Measurements from ENCODE around the gene KLHL5. TPM values are rescaled to one million over a fixed set of nuclear protein-coding genes. Genes with fewer than 3 reads are reported as not detected.

Gene KLHL5, protein sequence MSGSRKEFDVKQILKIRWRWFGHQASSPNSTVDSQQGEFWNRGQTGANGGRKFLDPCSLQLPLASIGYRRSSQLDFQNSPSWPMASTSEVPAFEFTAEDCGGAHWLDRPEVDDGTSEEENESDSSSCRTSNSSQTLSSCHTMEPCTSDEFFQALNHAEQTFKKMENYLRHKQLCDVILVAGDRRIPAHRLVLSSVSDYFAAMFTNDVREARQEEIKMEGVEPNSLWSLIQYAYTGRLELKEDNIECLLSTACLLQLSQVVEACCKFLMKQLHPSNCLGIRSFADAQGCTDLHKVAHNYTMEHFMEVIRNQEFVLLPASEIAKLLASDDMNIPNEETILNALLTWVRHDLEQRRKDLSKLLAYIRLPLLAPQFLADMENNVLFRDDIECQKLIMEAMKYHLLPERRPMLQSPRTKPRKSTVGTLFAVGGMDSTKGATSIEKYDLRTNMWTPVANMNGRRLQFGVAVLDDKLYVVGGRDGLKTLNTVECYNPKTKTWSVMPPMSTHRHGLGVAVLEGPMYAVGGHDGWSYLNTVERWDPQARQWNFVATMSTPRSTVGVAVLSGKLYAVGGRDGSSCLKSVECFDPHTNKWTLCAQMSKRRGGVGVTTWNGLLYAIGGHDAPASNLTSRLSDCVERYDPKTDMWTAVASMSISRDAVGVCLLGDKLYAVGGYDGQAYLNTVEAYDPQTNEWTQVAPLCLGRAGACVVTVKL
- 43.3 and 49.4 TPM in 2 replicates for total RNA-seq (2014; rRNA removed; shearing (Covaris generic))
- polyA plus RNA-seq (2016; fragmentation: Nextera tagmentation; extraction: Ambion mirVana) = 27.0 and 28.3 TPM in 2 replicates

DNA sequence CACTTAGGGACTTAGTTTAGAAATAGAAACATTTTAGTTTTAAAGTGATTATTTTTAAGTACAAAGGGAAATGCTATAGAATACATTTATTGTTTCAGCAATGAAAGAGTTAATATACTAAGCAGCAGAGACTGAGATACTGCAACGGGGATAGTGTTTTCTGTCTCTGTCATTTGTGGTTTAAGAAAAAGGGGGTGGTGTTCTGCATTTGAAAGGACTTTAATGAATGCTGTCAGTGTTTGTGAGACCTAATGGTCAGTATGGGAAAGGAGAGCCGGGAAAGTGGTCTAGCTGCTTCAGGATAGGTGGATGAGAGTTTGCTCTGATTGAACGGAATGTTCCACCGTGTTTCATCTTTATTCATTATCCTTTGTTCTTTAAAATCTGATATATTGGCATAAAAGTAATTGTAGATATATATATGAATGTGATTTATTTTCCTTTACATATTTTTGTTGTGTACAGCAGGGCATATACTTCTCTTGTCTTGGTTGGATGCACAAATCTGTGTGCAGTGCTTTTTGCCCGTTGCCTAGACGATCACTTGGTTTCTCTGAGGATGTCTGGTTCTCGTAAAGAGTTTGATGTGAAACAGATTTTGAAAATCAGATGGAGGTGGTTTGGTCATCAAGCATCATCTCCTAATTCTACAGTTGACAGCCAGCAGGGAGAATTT is at the start of gene KLHL5:
Gene KLHL5 (plus strand): TSS at position 139 of the 676 bp plus-strand sequence. CDS start 421 bp downstream, at position 560.
- in situ Hi-C loops (cut with MboI) = loop anchor here (25.0 kb wide), 1 partner anchor 100 kb away; no protein-coding TSS in a partner anchor
- 0 out of 2 replicates have a peak, but pooled peaks cover 5% of the 10 kb centered on the region for H3F3A ChIP-seq (ENCODE audit: insufficient read depth)
- peak within 1 kb of the TSS; percentile 19; the same call in 1 of the 2 replicates for H2AFZ ChIP-seq
- peak within 1 kb of the TSS; percentile 1; the same call in 1 of the 2 replicates for H3K4me3 ChIP-seq
- H4K20me1 ChIP-seq (ENCODE audit: insufficient read depth) = no peaks in the 10 kb centered on the region
- H3K36me3 ChIP-seq (ENCODE audit: low read depth) = no peaks in the 10 kb centered on the region
- peaks cover 9% of the 10 kb centered on the region; the same call in 1 of the 2 replicates for H3K4me1 ChIP-seq (ENCODE audit: insufficient read depth)
- no peaks in the 10 kb centered on the region for H3K9me3 ChIP-seq (ENCODE audit: low read depth)
- peak within 1 kb of the TSS; percentile 25 for H3K4me2 ChIP-seq (ENCODE audit: unreplicated experiment)
- WGBS, 2 experiments (ENCODE audit: low coverage in 1 of 2, low lambda C conversion rate in 2 of 2, missing lambda C conversion rate in 2 of 2) = 9 to 15% methylated on average over 7 of the region's 7 CpGs
- H3K9me2 ChIP-seq (ENCODE audit: insufficient read depth) = no peaks in the 10 kb centered on the region
- peak; percentile 28 for DNase-seq
- H3K27me3 ChIP-seq (replicated peaks; ENCODE audit: insufficient read depth) = no peaks in the 10 kb centered on the region
- no peak within 1 kb of the TSS for H3K9ac ChIP-seq
- H3K79me2 ChIP-seq (ENCODE audit: insufficient read depth) = peaks cover 61% of the 10 kb centered on the region
- H3K27ac ChIP-seq = no peak within 1 kb of the TSS
- TF ChIP-seq EZH2 (IDR thresholded peaks at IDR 0.05; ENCODE audit: insufficient read depth, poor library complexity, severe bottlenecking) (no peak), EZH2phosphoT487 (IDR thresholded peaks at IDR 0.05; ENCODE audit: insufficient read depth, low read depth) (no peak)

DNA sequence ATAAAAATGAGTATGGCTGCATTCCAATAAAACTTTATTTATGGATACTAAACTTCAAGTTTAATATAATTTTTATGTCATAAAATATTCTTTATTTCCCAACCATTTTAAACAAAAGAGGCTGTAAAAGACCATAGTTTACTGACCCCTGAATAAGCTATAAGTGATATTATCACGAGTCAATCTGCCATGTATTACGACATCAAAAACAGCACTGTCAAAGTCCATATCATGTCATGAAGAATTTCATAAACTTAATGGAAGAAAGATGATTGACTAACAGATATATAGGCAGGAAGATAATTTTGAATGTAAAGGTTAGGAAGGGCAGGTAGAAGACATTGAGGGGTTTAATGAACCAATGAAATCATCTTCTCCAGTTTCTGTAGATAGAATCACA is 48.0 kb upstream of the KLHL5 start:
- Histone ChIP-seq H3K9me3 (ENCODE audit: low read depth) (no peaks in the 10 kb centered on the region), H3K4me2 (ENCODE audit: unreplicated experiment) (no peak overlapping the region), H3K9ac (no peak overlapping the region), H3K27me3 (replicated peaks; ENCODE audit: insufficient read depth) (no peaks in the 10 kb centered on the region), H2AFZ (no peak overlapping the region), H3K36me3 (ENCODE audit: low read depth) (no peaks in the 10 kb centered on the region), H3F3A (ENCODE audit: insufficient read depth) (no peaks in the 10 kb centered on the region), H3K4me1 (ENCODE audit: insufficient read depth) (no peaks in the 10 kb centered on the region), H3K9me2 (ENCODE audit: insufficient read depth) (no peaks in the 10 kb centered on the region), H4K20me1 (ENCODE audit: insufficient read depth) (no peaks in the 10 kb centered on the region), H3K4me3 (no peak overlapping the region), H3K27ac (no peak overlapping the region), H3K79me2 (ENCODE audit: insufficient read depth) (no peaks in the 10 kb centered on the region)
- WGBS, 2 experiments (ENCODE audit: low coverage in 1 of 2, low lambda C conversion rate in 2 of 2, missing lambda C conversion rate in 2 of 2) = 72 to 79% methylated on average over 2 of the region's 2 CpGs
- in situ Hi-C loops (cut with MboI) = no loop called here
- no peak for DNase-seq
- TF ChIP-seq EZH2phosphoT487 (IDR thresholded peaks at IDR 0.05; ENCODE audit: insufficient read depth, low read depth) (no peak), EZH2 (IDR thresholded peaks at IDR 0.05; ENCODE audit: insufficient read depth, poor library complexity, severe bottlenecking) (no peak)

DNA sequence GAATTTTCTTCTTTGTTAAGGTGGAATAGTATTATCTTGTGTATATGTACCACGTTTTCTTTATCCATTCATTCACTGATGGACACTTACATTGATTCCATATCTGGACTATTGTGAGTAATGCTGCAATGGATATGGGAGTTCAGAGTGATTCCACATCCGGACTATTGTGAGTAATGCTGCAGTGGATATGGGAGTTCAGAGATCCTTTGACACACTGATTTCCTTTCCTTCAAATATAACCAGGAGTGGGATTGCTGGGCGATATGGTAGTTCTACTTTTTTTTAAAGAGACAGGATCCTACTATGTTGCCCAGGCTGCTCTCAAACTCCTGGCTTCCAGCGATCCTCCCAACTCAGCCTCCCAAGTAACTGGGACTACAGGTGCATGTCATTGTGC is 41.9 kb upstream of the KLHL5 start:
- no peak overlapping the region for H3K9ac ChIP-seq
- no peaks in the 10 kb centered on the region for H3K4me1 ChIP-seq (ENCODE audit: insufficient read depth)
- no peak overlapping the region for H3K4me2 ChIP-seq (ENCODE audit: unreplicated experiment)
- DNase-seq = no peak
- H2AFZ ChIP-seq = no peak overlapping the region
- no peak overlapping the region for H3K4me3 ChIP-seq
- no peaks in the 10 kb centered on the region for H3F3A ChIP-seq (ENCODE audit: insufficient read depth)
- no peak for TF ChIP-seq EZH2phosphoT487 (IDR thresholded peaks at IDR 0.05; ENCODE audit: insufficient read depth, low read depth)
- no peak for TF ChIP-seq EZH2 (IDR thresholded peaks at IDR 0.05; ENCODE audit: insufficient read depth, poor library complexity, severe bottlenecking)
- H3K9me3 ChIP-seq (ENCODE audit: low read depth) = no peaks in the 10 kb centered on the region
- no peak overlapping the region for H3K27ac ChIP-seq
- H4K20me1 ChIP-seq (ENCODE audit: insufficient read depth) = no peaks in the 10 kb centered on the region
- no peaks in the 10 kb centered on the region for H3K36me3 ChIP-seq (ENCODE audit: low read depth)
- H3K79me2 ChIP-seq (ENCODE audit: insufficient read depth) = no peaks in the 10 kb centered on the region
- in situ Hi-C loops (cut with MboI) = no loop called here
- no peaks in the 10 kb centered on the region; the same call in 1 of the 2 replicates for H3K9me2 ChIP-seq (ENCODE audit: insufficient read depth)
- WGBS, 2 experiments (ENCODE audit: low coverage in 1 of 2, low lambda C conversion rate in 2 of 2, missing lambda C conversion rate in 2 of 2) = 57 to 59% methylated on average over 4 of the region's 4 CpGs
- no peaks in the 10 kb centered on the region for H3K27me3 ChIP-seq (replicated peaks; ENCODE audit: insufficient read depth)

DNA sequence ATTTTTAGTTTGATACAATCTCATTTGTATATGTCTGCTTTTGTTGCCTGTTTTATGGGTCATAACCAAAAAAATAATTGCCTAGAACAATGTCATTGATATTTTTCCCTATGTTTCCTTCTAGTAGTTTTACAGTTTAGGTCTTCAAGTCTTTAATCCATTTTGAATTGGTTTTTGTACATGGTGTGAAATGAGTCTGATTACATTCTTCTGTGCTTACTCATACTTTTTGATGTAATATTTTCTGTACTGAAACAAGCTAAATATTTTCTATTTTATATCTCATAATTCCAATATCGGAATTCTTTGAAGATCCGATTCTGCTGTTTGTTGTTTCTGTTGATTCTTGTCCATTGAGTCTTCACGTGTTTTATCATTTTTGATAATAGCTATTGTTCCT is 40.4 kb upstream of the KLHL5 start:
- no peak overlapping the region for H3K4me2 ChIP-seq (ENCODE audit: unreplicated experiment)
- H3K4me1 ChIP-seq (ENCODE audit: insufficient read depth) = no peaks in the 10 kb centered on the region
- H3K27me3 ChIP-seq (replicated peaks; ENCODE audit: insufficient read depth) = no peaks in the 10 kb centered on the region
- in situ Hi-C loops (cut with MboI) = no loop called here
- no peak overlapping the region for H3K27ac ChIP-seq
- no peaks in the 10 kb centered on the region for H4K20me1 ChIP-seq (ENCODE audit: insufficient read depth)
- WGBS, 2 experiments (ENCODE audit: low coverage in 1 of 2, low lambda C conversion rate in 2 of 2, missing lambda C conversion rate in 2 of 2) = 81 to 90% methylated on average over 3 of the region's 3 CpGs
- H2AFZ ChIP-seq = no peak overlapping the region
- H3K9me3 ChIP-seq (ENCODE audit: low read depth) = no peaks in the 10 kb centered on the region
- no peak overlapping the region for H3K4me3 ChIP-seq
- H3F3A ChIP-seq (ENCODE audit: insufficient read depth) = no peaks in the 10 kb centered on the region
- H3K79me2 ChIP-seq (ENCODE audit: insufficient read depth) = no peaks in the 10 kb centered on the region
- no peak overlapping the region for H3K9ac ChIP-seq
- DNase-seq = no peak
- H3K9me2 ChIP-seq (ENCODE audit: insufficient read depth) = no peaks in the 10 kb centered on the region; the same call in 1 of the 2 replicates
- no peak for TF ChIP-seq EZH2phosphoT487 (IDR thresholded peaks at IDR 0.05; ENCODE audit: insufficient read depth, low read depth)
- no peaks in the 10 kb centered on the region for H3K36me3 ChIP-seq (ENCODE audit: low read depth)
